ENCODE measurements around the gene PTPRT. TPM values are rescaled to one million over a fixed set of nuclear protein-coding genes. Genes with fewer than 3 reads are reported as not detected.

PTPRT gene
- total RNA-seq, 4 donors from 2014 or later, result under 0.01 to 0.64 (median 0.40) TPM

DNA sequence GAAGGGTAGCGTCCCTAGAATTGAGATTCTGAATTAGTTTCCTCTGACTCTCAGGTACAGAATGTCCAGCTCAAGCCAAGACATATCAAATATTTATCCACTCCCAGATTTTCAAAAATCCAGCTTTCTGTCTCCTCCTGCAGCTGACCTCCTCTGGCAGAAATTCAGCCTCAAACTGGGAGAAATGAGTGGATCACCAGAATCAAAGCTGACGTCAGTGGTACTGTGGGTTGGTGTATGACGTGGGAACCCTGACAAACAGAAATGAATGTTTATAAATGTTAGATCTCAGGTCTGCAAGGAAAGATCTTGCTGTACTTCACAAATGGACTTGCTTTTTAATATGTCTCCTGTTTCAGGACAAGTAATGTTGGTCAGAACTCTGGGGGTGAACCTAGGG lies 595.0 kb downstream of the PTPRT start:
- DNase-seq, result no peak
- Histone ChIP-seq H3K4me1 (no peaks in the 10 kb centered on the region), H3K27me3 (no peaks in the 10 kb centered on the region), H3K36me3 (no peaks in the 10 kb centered on the region), H3K9me3 (no peaks in the 10 kb centered on the region), H3K4me3 (no peak overlapping the region), H3K27ac (no peak overlapping the region)
- TF ChIP-seq EP300 (IDR thresholded peaks at IDR 0.05; ENCODE audit: low read depth) (no peak), POLR2AphosphoS5 (IDR thresholded peaks at IDR 0.05) (no peak), POLR2A (IDR thresholded peaks at IDR 0.05) (no peak), CTCF (IDR thresholded peaks at IDR 0.05) (no peak)
- intact Hi-C loops (cut with DNase I; ENCODE audit: low total_unique reads), result no loop called here
- WGBS, 2 donors (ENCODE audit: low coverage in 1 of 2), result 70 to 77% methylated on average over 3 of the region's 3 CpGs
- in situ Hi-C loops (cut with MboI; ENCODE audit: low pct_ligation_motif_present in 1 of 4, low pct_unique_long_range_greater_than_20kb in 1 of 4, low sequenced_read_pairs in 3 of 4), result no loop called here

- intact Hi-C loops (cut with DNase I; ENCODE audit: low total_unique reads), result no loop called here
- in situ Hi-C loops (cut with MboI; ENCODE audit: low pct_ligation_motif_present in 1 of 4, low pct_unique_long_range_greater_than_20kb in 1 of 4, low sequenced_read_pairs in 3 of 4), result no loop called here
- Histone ChIP-seq H3K4me1 (no peaks in the 10 kb centered on the region), H3K36me3 (no peaks in the 10 kb centered on the region), H3K27me3 (no peaks in the 10 kb centered on the region), H3K9me3 (no peaks in the 10 kb centered on the region), H3K27ac (no peak overlapping the region), H3K4me3 (no peak overlapping the region)
- DNase-seq, result no peak
- TF ChIP-seq EP300 (IDR thresholded peaks at IDR 0.05; ENCODE audit: low read depth) (no peak), POLR2A (IDR thresholded peaks at IDR 0.05) (no peak)
- 59 to 61% methylated on average over 3 to 7 of the region's 7 CpGs for WGBS, 2 donors (ENCODE audit: low coverage in 1 of 2)
Measured at GRCh38 chr20:42594011-42594410, 595.7 kb downstream of the PTPRT start.

DNA sequence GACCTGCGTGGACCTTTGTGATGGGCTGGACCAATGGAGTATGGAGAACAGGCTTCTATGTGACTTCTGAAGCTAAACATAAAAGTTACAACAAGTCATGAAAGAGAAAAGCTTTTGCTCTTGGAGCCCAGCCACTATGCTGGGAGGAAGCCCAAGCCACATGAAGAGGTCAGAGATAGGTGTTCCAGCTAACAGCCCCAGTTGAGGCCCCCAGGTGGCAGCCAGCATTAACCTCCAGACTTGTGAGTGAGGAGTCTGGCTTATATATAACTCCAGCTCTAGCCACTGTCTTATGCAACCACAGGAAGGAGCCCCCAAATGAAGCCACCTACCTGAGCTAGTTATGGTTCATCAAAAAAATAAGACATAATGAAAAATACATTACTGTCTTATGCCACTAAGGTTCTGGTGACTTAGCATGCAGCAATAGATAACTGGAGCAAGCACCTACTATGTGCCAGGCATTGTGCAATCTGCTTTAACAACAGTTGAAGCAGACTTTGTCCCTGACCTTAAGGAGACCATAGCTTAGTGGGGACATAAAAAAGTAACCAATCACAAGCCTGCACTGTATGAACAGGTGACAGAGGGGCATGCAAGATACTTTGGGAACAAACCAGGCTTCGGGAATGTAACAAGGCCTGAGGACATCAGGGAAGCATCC lies 599.6 kb downstream of the PTPRT start:
- in situ Hi-C loops (cut with MboI; ENCODE audit: low pct_ligation_motif_present in 1 of 4, low pct_unique_long_range_greater_than_20kb in 1 of 4, low sequenced_read_pairs in 3 of 4), result no loop called here
- Histone ChIP-seq H3K27me3 (no peaks in the 10 kb centered on the region), H3K4me3 (no peak overlapping the region), H3K27ac (no peak overlapping the region), H3K4me1 (no peaks in the 10 kb centered on the region), H3K36me3 (no peaks in the 10 kb centered on the region), H3K9me3 (no peaks in the 10 kb centered on the region)
- no peak for TF ChIP-seq POLR2AphosphoS5 (IDR thresholded peaks at IDR 0.05)
- no peak for TF ChIP-seq POLR2A (IDR thresholded peaks at IDR 0.05)
- TF ChIP-seq EP300 (IDR thresholded peaks at IDR 0.05; ENCODE audit: low read depth), result no peak
- TF ChIP-seq CTCF (IDR thresholded peaks at IDR 0.05), result no peak
- intact Hi-C loops (cut with DNase I; ENCODE audit: low total_unique reads), result no loop called here
- DNase-seq, result no peak
- WGBS, 2 donors (ENCODE audit: low coverage in 1 of 2), result 52 to 53% methylated on average over 2 of the region's 2 CpGs

DNA sequence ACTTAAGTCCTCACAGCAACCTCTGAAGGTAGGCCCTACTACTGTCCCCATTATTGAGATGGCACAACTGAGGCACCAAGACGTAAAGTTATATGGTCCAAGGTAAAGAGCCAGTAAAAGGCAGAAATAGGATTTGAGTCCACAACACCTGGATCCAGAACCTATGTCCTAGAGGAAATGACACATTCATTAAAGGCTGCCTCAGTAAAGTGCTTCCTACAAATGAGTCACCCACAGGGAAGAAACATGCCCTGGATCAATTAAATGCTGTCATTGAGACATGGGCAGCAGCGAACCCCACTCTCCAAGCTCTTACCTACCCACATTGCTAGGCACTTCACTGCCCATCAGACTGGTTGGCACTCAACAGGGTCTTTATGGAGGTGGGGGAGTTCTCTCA lies 600.9 kb downstream of the PTPRT start:
- H3K4me1 ChIP-seq, result no peaks in the 10 kb centered on the region
- no peak overlapping the region for H3K27ac ChIP-seq
- H3K9me3 ChIP-seq, result no peaks in the 10 kb centered on the region
- no peak for DNase-seq
- WGBS, 2 donors (ENCODE audit: low coverage in 1 of 2), result 59 to 100% methylated on average over 1 to 2 of the region's 2 CpGs
- H3K4me3 ChIP-seq, result no peak overlapping the region
- intact Hi-C loops (cut with DNase I; ENCODE audit: low total_unique reads), result no loop called here
- in situ Hi-C loops (cut with MboI; ENCODE audit: low pct_ligation_motif_present in 1 of 4, low pct_unique_long_range_greater_than_20kb in 1 of 4, low sequenced_read_pairs in 3 of 4), result no loop called here
- no peaks in the 10 kb centered on the region for H3K27me3 ChIP-seq
- TF ChIP-seq CTCF (IDR thresholded peaks at IDR 0.05), result no peak
- no peak for TF ChIP-seq POLR2A (IDR thresholded peaks at IDR 0.05)
- no peak for TF ChIP-seq POLR2AphosphoS5 (IDR thresholded peaks at IDR 0.05)
- no peak for TF ChIP-seq EP300 (IDR thresholded peaks at IDR 0.05; ENCODE audit: low read depth)
- no peaks in the 10 kb centered on the region for H3K36me3 ChIP-seq

DNA sequence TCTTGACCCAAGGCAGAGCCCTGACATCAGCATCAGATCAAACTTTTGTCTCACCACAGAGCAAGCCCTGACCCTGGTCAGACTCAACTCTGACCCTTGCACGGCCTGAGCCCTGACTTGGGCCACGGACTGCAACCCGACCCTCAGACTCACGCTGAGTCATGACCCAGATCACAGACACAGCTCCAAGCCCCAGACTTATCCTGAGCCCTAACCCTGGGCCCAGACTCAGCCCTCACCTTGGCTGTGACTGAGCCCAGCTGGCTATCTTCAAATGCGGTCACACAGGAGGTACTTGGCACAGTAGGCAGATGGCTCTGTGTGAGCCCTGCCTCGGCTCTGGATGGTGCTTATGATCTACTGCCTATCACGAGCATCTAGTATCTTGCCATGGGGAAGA lies 602.3 kb downstream of the PTPRT start:
- Histone ChIP-seq H3K4me3 (no peak overlapping the region), H3K27ac (no peak overlapping the region), H3K9me3 (no peaks in the 10 kb centered on the region), H3K27me3 (no peaks in the 10 kb centered on the region), H3K4me1 (no peaks in the 10 kb centered on the region), H3K36me3 (no peaks in the 10 kb centered on the region)
- intact Hi-C loops (cut with DNase I; ENCODE audit: low total_unique reads) (no loop called here), in situ Hi-C loops (cut with MboI; ENCODE audit: low pct_ligation_motif_present in 1 of 4, low pct_unique_long_range_greater_than_20kb in 1 of 4, low sequenced_read_pairs in 3 of 4) (no loop called here)
- DNase-seq, result no peak
- TF ChIP-seq POLR2A (IDR thresholded peaks at IDR 0.05) (no peak), CTCF (IDR thresholded peaks at IDR 0.05) (no peak), POLR2AphosphoS5 (IDR thresholded peaks at IDR 0.05) (no peak), EP300 (IDR thresholded peaks at IDR 0.05; ENCODE audit: low read depth) (no peak)
- WGBS, 2 donors (ENCODE audit: low coverage in 1 of 2), result 69% methylated on average over 6 of the region's 7 CpGs; no CpG with 5 or more reads in 1 of the 2 donors

Data from transverse colon (tissue), 4 donors.